ENCODE measurements around the gene CNOT4. TPM values are rescaled to one million over a fixed set of nuclear protein-coding genes. Genes with fewer than 3 reads are reported as not detected.
A peak's percentile ranks its signal among the peaks of the same experiment; 100 is the strongest.

CNOT4 gene
- total and polyA plus RNA-seq, 2 of the 4 experiments (the other 2 are of a cell fraction) = 7.0 to 8.1 TPM

GRCh38 chr7:135466442-135467206 lies 43.3 kb downstream of the CNOT4 start:
- no peak overlapping the region for H3K14ac ChIP-seq (replicated peaks; ENCODE audit: low read depth, low read length)
- H3K9me1 ChIP-seq (ENCODE audit: insufficient read depth, low read length) = no peaks in the 10 kb centered on the region
- no peak for TF ChIP-seq RAD21 (IDR thresholded peaks at IDR 0.05; ENCODE audit: low read length)
- no peak for TF ChIP-seq BHLHE40 (IDR thresholded peaks at IDR 0.05; ENCODE audit: low read depth, low read length)
- no peak for TF ChIP-seq POLR2A (IDR thresholded peaks at IDR 0.05; ENCODE audit: low read depth, low read length)
- TF ChIP-seq, protein P1, sequence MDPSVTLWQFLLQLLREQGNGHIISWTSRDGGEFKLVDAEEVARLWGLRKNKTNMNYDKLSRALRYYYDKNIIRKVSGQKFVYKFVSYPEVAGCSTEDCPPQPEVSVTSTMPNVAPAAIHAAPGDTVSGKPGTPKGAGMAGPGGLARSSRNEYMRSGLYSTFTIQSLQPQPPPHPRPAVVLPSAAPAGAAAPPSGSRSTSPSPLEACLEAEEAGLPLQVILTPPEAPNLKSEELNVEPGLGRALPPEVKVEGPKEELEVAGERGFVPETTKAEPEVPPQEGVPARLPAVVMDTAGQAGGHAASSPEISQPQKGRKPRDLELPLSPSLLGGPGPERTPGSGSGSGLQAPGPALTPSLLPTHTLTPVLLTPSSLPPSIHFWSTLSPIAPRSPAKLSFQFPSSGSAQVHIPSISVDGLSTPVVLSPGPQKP (IDR thresholded peaks at IDR 0.05; ENCODE audit: borderline replicate concordance, low read depth, low read length) = no peak
- no peak for TF ChIP-seq RCOR1 (IDR thresholded peaks at IDR 0.05; ENCODE audit: insufficient replicate concordance, low read length)
- TF ChIP-seq NFE2L2 (IDR thresholded peaks at IDR 0.05; ENCODE audit: low read depth, low read length) = no peak
- TF ChIP-seq USF2 (IDR thresholded peaks at IDR 0.05; ENCODE audit: low read depth, low read length) = no peak
- TF ChIP-seq MAFK (IDR thresholded peaks at IDR 0.05; ENCODE audit: low read depth, low read length) = no peak
- no peak for TF ChIP-seq MAZ (IDR thresholded peaks at IDR 0.05; ENCODE audit: borderline replicate concordance, low read depth, low read length)
- TF ChIP-seq CTCF (conservative IDR thresholded peaks at IDR 0.05; ENCODE audit: low read depth, low read length) = no peak
- TF ChIP-seq CEBPB (IDR thresholded peaks at IDR 0.05; ENCODE audit: low read depth, low read length) = no peak
- no peak for TF ChIP-seq RFX5 (IDR thresholded peaks at IDR 0.05; ENCODE audit: low read depth, low read length)
- TF ChIP-seq SMC3 (IDR thresholded peaks at IDR 0.05; ENCODE audit: low read depth, low read length) = no peak
- TF ChIP-seq CHD1 (IDR thresholded peaks at IDR 0.05; ENCODE audit: low read depth, low read length) = no peak
- no peak for TF ChIP-seq FOS (IDR thresholded peaks at IDR 0.05; ENCODE audit: low read depth, low read length)
- H3K56ac ChIP-seq (ENCODE audit: extremely low read depth, insufficient read depth, low read length) = no peak overlapping the region
- no peak overlapping the region for H3K18ac ChIP-seq (ENCODE audit: low read depth, low read length)
- H4K8ac ChIP-seq (ENCODE audit: low read depth in 2 of 2, low read length in 2 of 2) = no peak overlapping the region
- H2BK5ac ChIP-seq (ENCODE audit: low read depth, low read length, poor library complexity, severe bottlenecking) = no peak overlapping the region
- no peak overlapping the region for H3K9ac ChIP-seq (ENCODE audit: low read depth, low read length)
- peaks cover 2% of the 10 kb centered on the region; the same call in 1 of the 2 replicates for H3K4me1 ChIP-seq (ENCODE audit: control insufficient read depth, insufficient read depth, low read length)
- dilution Hi-C loops (cut with HindIII; ENCODE audit: low sequenced_read_pairs, unreplicated experiment) (no loop called here), intact Hi-C loops (cut with micrococcal nuclease) (no loop called here), in situ Hi-C loops (cut with MboI; ENCODE audit: low sequenced_read_pairs) (no loop called here)
- no peak overlapping the region for H2AK9ac ChIP-seq (replicated peaks; ENCODE audit: low read depth, low read length, poor library complexity)
- no peak overlapping the region for H3K4ac ChIP-seq (ENCODE audit: low read depth, low read length)
- no peak overlapping the region for H2BK120ac ChIP-seq (ENCODE audit: low read depth, low read length)
- H2AK5ac ChIP-seq (ENCODE audit: low read depth, low read length) = no peak overlapping the region
- H2BK20ac ChIP-seq (ENCODE audit: low read depth, low read length) = no peak overlapping the region
- H4K20me1 ChIP-seq (ENCODE audit: insufficient read depth, low read length) = peaks cover 8% of the 10 kb centered on the region
- H4K5ac ChIP-seq (ENCODE audit: low read depth, low read length) = no peak overlapping the region
- no peak overlapping the region for H4K91ac ChIP-seq (ENCODE audit: insufficient read depth, low read depth, low read length)
- H2AFZ ChIP-seq (replicated peaks; ENCODE audit: low read length, poor library complexity) = no peak overlapping the region
- no peaks in the 10 kb centered on the region for H3K27me3 ChIP-seq (ENCODE audit: control insufficient read depth, insufficient read depth, low read length)
- H3K4me2 ChIP-seq (ENCODE audit: low read depth, low read length) = no peak overlapping the region
- H3K79me1 ChIP-seq (ENCODE audit: low read depth in 1 of 2, low read length in 2 of 2) = peaks cover 13 to 53% of the 10 kb centered on the region in 2 experiments
- ChIA-PET POLR2A (ENCODE audit: unreplicated experiment) (interaction anchor here (0.6 kb wide), 1 partner anchor 1654 kb away, joined by 3 read pairs; no protein-coding TSS in a partner anchor), CTCF (interaction anchor here (1.2 kb wide), 1 partner anchor 179 kb away, joined by 3 read pairs; no protein-coding TSS in a partner anchor)
- H3K23ac ChIP-seq (ENCODE audit: low read depth, low read length) = no peak overlapping the region
- DNase-seq (no peak), ATAC-seq (ENCODE audit: low read depth) (peak; percentile 27; the same call in 1 of the 2 replicates)
- no CpG with 5 or more reads among the region's 3 CpGs for WGBS, 2 experiments (ENCODE audit: extremely low coverage in 2 of 2, insufficient read length in 1 of 2)
- no peak overlapping the region for H2BK15ac ChIP-seq (ENCODE audit: low read depth, low read length)
- H3K9me3 ChIP-seq (ENCODE audit: control insufficient read depth, insufficient read depth, low read length) = no peaks in the 10 kb centered on the region
- no peak overlapping the region for H3K27ac ChIP-seq (ENCODE audit: insufficient read depth, low read length)
- H3K4me3 ChIP-seq (ENCODE audit: insufficient read depth, low read depth, low read length) = no peak overlapping the region
- no TSS peak for BruUV-seq (replicated peaks)
- H3K36me3 ChIP-seq (ENCODE audit: control insufficient read depth, insufficient read depth, low read length) = 0 out of 2 replicates have a peak, but pooled peaks cover under 1% of the 10 kb centered on the region

Data from IMR-90 (cell line).